Measurements from ENCODE around the gene GNG13. TPM values are rescaled to one million over a fixed set of nuclear protein-coding genes. Genes with fewer than 3 reads are reported as not detected.

The GNG13 gene
- total RNA-seq, 4 donors from 2014 or later = not detected

DNA sequence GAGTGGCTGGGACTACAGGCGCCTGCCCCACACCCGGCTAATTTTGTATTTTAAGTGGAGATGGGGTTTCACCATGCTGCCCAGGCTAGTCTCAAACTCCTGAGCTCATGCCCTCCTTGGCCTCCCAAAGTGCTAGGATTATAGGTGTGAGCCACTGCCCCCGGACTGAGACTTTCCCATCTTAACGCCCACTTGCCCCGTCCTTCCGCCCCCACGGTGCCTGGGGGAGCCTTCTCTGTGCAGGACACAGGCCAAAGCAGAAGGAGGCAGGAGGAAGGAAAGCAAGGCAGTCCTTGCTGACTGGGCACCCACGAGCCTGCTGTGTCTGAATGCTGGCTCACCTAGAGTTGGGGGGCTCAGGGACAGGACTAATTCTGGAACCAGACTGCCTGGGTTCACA, 17.6 kb upstream of the GNG13 start:
- DNase-seq (ENCODE audit: low spot score in 2 of 2) = no peak
- TF ChIP-seq POLR2A (IDR thresholded peaks at IDR 0.05) = no peak
- TF ChIP-seq, protein P1, sequence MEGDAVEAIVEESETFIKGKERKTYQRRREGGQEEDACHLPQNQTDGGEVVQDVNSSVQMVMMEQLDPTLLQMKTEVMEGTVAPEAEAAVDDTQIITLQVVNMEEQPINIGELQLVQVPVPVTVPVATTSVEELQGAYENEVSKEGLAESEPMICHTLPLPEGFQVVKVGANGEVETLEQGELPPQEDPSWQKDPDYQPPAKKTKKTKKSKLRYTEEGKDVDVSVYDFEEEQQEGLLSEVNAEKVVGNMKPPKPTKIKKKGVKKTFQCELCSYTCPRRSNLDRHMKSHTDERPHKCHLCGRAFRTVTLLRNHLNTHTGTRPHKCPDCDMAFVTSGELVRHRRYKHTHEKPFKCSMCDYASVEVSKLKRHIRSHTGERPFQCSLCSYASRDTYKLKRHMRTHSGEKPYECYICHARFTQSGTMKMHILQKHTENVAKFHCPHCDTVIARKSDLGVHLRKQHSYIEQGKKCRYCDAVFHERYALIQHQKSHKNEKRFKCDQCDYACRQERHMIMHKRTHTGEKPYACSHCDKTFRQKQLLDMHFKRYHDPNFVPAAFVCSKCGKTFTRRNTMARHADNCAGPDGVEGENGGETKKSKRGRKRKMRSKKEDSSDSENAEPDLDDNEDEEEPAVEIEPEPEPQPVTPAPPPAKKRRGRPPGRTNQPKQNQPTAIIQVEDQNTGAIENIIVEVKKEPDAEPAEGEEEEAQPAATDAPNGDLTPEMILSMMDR (IDR thresholded peaks at IDR 0.05) = no peak
- intact Hi-C loops (cut with DNase I; ENCODE audit: low total_unique reads) = no loop called here
- 88 to 95% methylated on average over 8 of the region's 8 CpGs for WGBS, 2 donors
- no peak overlapping the region for H3K4me3 ChIP-seq (ENCODE audit: low read depth, poor library complexity, severe bottlenecking)

DNA sequence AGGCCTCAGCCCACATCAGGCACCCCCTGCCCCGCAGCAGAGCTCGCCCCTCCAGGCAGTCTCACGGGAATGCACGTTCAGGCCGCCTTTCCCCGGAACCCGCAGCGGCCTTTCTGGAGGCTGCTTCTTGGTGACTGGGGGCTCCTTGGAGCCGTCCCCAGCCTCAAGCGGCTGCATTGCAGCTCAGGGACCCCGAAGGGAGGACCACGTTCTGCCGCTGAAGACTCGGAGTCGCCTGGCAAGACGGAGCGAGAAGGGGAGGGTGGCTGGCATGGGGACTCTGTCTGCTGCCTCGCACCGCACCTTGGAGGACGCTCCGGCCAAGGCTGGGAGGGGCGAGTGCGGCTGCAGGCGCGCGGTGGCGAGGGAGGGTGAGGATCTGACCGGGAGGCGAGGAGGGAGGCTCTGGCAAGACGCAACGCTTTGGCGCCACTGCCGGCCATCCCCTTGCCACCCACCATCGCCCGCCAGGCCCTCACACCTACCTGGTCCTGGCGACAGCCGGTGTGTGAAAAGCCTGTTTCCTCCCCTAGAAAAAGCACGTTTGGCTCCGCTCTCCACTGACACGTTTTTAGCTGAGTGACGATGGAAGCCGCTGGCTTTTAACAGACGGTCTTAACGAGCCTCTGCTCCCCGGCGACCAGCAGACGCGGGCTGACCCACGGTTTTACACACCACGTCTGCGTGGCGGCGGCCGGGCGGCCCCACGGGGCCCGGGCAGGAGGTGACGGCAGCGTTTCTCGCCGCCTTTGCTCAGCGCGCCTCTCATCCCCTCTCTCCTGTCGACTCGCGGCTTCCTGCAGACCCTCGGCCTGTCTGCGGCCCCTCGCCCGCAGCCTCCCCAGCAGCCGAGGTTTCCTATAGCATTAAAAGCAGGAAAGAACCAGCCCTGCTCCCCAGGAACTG, 16.7 kb upstream of the GNG13 start:
- no peak for TF ChIP-seq POLR2A (IDR thresholded peaks at IDR 0.05)
- TF ChIP-seq, protein P1 (IDR thresholded peaks at IDR 0.05) = no peak
- WGBS, 2 donors = 36 to 71% methylated on average over 58 to 71 of the region's 71 CpGs
- intact Hi-C loops (cut with DNase I; ENCODE audit: low total_unique reads) = no loop called here
- no peak overlapping the region for H3K4me3 ChIP-seq (ENCODE audit: low read depth, poor library complexity, severe bottlenecking)
- no peak for DNase-seq (ENCODE audit: low spot score in 2 of 2)

DNA sequence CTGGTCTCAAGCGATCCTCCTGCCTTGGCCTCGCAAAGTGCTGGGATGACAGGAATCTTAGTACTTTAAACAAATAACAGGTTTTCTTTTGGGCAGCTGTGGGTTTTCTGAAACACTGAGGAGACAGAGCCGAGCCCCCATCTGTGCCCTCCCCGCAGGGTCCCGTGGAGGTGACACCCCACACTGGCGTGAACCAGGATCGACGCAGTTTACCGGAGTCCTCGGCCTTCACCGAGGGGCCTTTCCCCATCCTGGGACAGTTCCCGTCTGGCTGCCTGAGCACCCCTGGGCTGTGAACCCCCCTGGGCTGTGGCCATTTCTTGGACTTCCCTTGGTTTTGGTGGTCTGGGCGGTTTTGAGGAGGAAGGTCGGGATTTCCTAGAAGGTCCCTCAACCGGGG, 15.3 kb upstream of the GNG13 start:
- 86 to 91% methylated on average over 13 to 15 of the region's 15 CpGs for WGBS, 2 donors
- intact Hi-C loops (cut with DNase I; ENCODE audit: low total_unique reads) = no loop called here
- TF ChIP-seq, protein P1 (IDR thresholded peaks at IDR 0.05) = no peak
- no peak for TF ChIP-seq POLR2A (IDR thresholded peaks at IDR 0.05)
- no peak overlapping the region for H3K4me3 ChIP-seq (ENCODE audit: low read depth, poor library complexity, severe bottlenecking)
- no peak for DNase-seq (ENCODE audit: low spot score in 2 of 2)

DNA sequence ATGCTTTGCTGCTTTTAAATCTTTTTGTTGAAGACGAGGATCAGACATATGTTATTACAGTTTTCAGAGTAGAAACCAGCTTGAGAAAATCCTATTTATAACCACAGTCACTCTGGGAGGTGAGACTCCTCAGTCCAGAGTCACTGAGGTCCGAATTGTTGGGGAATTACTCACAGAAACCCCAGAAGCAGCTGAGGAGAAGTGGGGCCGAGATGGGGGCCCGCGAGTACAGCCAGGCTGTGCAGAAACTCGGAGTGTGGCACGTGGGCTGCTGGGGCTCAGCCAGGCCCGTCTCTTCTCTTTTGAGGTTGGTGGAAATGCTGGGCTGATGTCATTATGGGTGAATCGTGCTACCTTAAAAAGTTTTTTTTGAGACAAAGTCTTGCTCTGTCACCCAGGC, 14.4 kb upstream of the GNG13 start:
- WGBS, 2 donors = 69 to 72% methylated on average over 9 of the region's 9 CpGs
- no peak overlapping the region for H3K4me3 ChIP-seq (ENCODE audit: low read depth, poor library complexity, severe bottlenecking)
- intact Hi-C loops (cut with DNase I; ENCODE audit: low total_unique reads) = no loop called here
- TF ChIP-seq, protein P1 (IDR thresholded peaks at IDR 0.05) = no peak
- no peak for TF ChIP-seq POLR2A (IDR thresholded peaks at IDR 0.05)
- no peak for DNase-seq (ENCODE audit: low spot score in 2 of 2)

DNA sequence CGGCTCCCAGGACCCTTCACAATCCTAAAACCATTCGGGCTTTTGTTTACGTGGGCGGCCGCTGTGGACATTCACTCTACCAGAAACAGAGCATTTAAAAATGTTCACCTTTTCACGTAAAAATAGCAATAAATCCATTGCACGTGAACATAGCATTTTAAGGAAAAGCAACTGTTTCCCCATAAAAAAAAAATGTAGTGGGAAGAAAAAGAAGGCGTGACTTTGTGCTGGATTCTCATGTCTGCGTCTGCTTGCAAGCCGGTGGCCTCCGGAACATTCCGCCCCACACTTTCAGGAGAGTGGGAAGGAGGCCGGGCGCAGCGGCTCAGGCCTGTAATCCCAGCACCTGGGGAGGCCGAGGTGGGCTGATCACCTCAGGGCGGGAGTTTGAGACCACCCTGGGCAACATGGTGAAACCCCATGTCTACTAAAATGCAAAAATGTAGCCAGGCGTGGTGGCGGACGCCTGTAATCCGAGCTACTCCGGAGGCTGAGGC, 13.4 kb upstream of the GNG13 start:
- H3K4me3 ChIP-seq (ENCODE audit: low read depth, poor library complexity, severe bottlenecking) = no peak overlapping the region
- TF ChIP-seq POLR2A (IDR thresholded peaks at IDR 0.05) = no peak
- intact Hi-C loops (cut with DNase I; ENCODE audit: low total_unique reads) = no loop called here

DNA sequence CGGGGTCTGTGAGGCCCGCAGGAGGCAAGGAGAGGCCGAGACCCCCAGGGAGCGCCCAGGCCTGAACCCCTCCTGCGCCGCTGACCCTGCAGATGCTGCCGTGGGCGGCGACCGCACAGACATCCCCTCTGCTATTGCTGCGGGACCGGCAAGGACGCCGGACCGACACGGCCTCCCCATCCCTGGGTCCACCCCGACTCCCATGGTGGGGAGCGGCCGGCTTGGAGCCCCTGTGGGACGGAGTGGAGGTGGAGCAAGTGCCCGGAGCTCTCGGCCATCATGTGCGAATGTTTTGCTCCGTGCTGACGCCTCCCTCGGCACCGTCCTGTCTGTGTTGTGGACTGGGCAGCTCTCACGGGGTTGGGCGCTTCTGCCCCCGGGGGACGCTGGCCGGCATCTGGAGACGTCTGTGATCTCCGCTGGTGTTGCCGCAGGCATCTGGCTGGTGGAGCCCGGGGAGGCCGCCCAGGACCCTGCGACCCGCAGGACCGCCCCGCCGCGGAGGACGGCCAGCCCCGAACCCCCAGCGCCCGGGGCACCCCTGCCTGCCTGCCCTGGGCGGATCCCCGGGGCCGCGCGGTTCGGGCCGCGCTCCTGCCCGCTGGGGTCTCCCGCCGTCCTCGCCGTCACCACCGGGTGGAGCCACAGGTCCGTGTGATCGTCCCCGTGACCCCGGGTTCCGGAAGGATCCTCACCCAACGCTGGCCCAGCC, 12.8 kb upstream of the GNG13 start:
- intact Hi-C loops (cut with DNase I; ENCODE audit: low total_unique reads) = no loop called here
- 17 to 20% methylated on average over 31 to 38 of the region's 67 CpGs for WGBS, 2 donors
- no peak for DNase-seq (ENCODE audit: low spot score in 2 of 2)
- H3K4me3 ChIP-seq (ENCODE audit: low read depth, poor library complexity, severe bottlenecking) = no peak overlapping the region
- TF ChIP-seq, protein P1 (IDR thresholded peaks at IDR 0.05) = no peak
- TF ChIP-seq POLR2A (IDR thresholded peaks at IDR 0.05) = no peak

More for the DNA sequence above, 13.4 kb upstream of the GNG13 start:
- WGBS, 2 donors = 52 to 63% methylated on average over 22 of the region's 22 CpGs
- DNase-seq (ENCODE audit: low spot score in 2 of 2) = no peak

Measured in lower leg skin (tissue), 4 donors.